Stimulated activated CD8-positive, alpha-beta memory T cell treated with anti-CD3 and anti-CD28 coated beads, Interleukin-7, amount 100 ng/mL, for 4 hours (primary cell): ENCODE results near the gene MSX2.
"Not testable (repeated sequence)": the region's sequence is repeated elsewhere in the genome, so short reads cannot be mapped to it uniquely, and the experiment has no call there.

ENCODE experiments used
- DNase-seq, 2 donors: peaks; one replicate each; pipeline ENCODE4 v3.0.0-alpha.2; 2020; ENCODE audit warnings: low read depth in 2 of 2

Gene MSX2

DNA sequence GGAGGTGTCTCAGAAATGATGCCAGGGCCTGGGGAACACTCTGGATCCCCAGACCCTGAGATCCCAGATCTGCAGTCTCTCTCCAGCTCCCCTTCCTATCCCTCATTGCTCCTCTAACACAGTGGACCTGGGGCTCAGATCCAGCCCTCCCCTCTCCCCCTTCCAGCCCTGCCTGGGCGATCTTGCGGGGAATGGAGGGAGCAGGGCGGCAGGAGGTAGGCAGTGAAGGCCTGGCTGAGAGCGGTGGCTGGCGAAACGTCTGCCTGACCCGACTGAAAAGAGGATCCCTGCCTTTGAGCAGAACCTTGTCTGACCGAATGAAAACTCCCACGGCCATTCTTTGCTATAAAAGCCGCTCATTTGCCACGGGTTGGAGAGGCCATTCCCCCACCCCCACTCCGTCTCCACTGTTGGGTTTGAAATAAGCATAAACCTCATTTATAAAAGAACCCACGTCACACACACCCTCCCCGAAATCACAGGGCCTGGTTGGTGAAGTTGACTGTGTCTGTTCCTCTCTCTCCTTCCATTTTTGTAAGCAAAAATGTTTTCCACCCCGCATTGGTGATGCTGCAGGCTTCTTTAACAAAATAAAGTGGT lies 8.8 kb downstream of the MSX2 start:
- no peak for DNase-seq

DNA sequence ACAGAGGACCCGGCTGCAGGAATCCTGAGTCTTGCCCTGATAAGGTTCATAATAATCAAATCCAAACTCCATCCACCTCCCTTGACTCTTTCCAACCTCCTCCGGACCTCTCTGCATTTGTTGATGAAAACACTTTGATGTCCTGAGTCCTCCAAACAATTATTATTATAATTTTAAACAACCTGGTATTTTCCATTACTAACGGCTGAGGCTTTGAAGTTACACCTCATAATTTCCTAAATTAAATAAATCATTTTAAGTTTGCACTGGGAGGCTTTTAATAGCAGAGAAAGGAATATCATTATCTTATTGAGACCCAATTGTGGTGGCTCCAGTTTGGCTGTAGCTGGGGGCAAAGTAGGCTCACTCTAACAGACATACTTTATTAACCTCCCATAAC lies 9.5 kb downstream of the MSX2 start:
- no peak for DNase-seq

DNA sequence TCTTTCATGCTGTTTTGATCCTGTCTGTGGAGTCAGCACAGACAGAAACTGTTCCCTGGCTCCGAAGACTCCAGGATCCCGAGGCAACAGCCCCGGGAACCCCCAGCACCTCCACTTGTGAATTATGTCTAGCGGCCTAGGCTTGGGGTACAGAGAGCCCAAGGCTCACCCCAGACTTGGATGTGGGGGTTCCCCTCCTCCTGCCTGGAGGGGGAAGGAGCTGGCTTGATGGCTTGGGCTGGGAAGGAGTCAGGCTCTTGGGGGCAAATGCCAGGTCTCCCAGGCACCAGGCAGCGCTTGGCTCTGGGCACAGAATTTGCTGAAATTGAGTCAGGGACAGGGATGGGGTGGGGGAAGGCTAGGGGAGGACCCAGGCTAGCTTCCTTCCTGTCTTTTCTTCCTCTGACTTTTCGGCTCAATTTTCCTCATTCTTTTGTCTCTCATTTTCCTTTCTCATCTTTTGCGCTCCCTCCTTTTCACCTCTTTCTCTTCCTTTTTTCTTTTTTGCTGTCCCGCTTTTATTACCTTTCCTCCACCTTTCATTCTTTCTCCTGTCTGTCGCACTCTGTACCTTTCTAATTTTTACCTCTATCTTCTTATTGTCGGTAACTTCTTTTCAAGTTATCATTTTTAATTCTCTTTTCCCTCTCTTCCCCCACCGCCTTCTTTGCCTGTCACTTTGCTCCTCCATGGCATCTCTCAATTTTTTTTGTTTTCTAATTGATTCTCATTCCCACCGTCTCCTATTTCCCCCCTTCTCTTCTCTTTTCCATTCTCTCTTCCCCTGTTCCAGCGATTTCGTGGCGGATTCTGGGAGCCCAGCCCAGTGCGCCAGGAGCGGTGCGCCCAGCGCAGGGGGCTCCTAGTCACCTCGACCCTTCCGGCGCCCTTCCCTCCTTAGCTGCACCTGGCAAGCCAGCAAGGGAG lies 10.5 kb downstream of the MSX2 start:
- no peak for DNase-seq

DNA sequence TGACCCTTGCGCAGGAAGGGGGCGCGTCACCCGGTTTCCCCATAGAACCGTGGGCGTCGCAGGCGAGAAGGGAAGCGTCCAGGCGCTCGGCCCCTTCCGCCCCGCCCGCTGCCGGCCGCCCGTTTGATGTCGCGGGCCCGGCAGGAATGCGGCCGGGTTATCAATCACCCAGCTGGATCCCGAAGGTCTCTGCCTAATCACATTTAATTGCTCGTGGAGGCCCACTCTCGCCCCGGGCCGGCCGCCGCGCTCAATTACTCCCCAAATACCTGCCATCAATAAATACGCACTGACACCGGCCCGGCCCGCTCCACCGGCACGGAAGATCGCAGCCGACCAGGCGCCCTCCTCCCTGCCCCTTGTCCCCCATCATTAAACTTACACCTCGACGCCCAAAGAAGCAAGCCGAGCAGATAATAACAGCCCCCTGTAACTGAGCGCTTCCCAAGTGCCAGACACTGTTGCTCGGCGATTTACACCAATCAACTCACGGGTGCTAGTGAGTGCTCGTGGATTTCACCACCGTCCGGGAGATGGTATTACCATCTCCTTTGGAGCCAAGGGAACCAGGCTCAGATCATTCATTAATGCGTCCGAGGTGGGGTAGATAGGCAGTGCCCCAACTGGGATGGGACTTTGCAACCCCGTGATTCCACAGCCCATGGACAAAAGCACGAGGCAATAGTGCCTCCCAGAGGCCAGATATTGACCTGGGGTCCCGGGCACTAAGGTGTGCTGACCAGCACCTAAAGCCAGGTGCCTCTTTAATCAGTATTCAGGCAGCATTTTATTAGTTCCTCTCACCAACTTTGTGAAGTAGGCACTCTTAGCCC lies 11.3 kb downstream of the MSX2 start:
- DNase-seq, result no peak

DNA sequence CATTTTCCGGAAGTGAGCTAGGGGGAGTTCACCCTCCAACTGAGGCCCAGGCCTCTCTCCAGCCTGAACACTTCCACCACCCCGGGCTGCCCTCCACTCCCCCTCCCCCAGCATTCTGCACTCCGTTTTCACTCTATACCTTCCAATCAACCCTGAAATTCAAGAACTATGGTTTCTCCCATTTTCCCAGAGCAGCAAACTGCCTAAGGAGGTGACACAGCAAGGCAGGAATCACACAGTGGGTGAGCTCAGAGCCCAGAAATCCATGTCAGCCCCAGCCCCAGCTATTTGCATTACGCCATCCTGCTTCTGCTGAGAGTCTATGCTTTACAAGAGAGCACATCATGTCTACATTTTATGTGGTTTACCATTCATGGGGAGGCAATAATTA lies 11.9 kb downstream of the MSX2 start:
- no peak for DNase-seq

DNA sequence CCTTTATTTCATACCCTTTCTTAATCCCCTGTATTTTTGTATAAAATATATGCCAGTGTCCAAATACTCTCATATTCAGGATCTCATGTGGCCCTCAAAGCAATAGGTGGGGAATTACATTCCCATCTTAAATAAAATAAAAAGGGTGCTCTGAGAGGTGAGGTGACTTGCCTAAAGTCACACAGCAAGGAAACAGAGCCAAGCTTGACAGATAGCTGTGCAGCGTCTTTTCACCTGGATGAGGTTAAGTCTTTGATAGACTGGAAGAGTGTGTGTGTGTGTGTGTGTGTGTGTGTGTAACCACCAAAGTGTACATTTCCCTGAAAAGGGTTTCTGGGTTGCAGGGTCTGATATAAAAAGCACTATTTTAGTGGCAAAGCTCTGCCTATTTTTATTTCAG lies 12.4 kb downstream of the MSX2 start:
- no peak for DNase-seq

DNA sequence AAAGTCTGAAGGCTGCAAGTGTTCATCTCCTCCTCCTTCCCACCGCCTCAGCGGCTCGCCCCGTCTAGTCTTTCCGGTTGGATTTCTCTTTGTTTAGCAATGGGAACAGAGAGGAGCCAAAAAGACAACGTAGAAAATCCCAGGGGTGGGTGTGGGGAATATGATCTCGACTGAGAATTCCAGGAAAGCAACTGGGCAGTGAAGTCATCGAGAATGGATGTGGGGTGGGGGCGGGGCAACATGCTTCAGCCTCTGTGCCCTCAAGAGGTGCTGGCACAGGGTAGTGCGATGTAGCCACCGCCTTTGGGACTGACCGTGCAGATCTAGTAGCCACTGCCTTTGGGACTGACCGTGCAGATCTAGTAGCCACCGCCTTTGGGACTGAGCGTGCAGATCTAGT lies 12.9 kb downstream of the MSX2 start:
- DNase-seq, result no peak

DNA sequence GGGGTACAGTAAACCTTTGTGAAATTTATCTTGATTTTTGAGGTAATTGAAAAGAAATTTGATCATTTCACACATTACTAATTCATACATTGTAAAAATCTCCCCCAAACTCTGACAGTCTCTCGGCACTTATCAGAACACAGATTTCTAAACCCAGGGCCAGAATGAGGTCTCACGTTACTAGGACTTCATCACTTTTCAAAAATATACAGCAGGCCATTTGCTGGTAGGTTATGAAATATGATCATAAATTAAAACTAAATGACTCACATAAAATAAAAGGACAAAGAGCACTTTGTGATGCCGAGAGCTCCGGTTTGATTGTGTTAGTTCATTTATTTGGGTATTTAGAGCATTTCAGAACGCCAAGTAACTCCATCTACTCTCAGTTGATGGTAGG lies 17.0 kb downstream of the MSX2 start:
- DNase-seq, result no peak

DNA sequence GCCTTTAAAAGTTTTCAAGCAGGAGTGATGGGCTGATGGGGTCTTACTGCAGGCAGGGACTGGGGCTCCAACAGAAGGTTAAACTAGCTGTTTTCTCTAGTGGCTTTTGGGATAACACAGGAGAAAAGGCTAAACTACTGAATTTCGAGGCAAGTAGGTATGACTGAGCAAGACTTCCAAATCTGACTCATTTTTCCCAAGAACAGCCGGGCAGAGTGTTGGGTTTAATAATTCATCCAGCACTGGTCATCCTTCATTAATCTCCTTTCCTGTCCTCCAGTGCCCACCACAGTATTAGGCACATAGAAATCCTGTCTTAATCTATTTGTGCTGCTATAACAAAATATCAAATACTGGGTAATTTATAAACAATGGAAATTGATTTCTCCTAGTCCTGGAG lies 20.5 kb downstream of the MSX2 start:
- DNase-seq, result no peak

DNA sequence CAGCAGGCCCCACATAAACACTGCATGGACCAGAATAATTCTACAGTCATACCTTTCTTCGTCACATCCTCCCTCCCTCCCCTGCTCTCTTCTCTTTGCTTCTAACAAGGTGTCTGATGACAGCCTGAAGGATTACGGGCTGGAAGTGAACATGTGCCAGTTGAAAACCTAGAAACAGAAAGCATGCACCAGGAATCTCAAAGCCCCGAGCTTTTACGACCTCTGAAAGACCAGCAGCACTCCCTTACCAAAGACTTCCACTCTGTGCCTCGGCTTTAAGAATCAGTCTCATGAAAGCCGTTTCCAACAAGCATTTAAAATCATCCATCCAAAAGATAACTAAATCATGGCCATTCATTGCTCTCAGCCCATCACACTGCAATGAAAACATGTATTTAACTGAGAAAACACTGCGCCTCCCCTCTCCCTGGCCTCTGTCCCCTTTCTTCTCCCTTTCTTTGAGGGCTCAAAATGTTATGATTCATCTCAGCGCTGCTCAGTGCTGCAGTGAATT lies 21.3 kb downstream of the MSX2 start:
- no peak for DNase-seq

DNA sequence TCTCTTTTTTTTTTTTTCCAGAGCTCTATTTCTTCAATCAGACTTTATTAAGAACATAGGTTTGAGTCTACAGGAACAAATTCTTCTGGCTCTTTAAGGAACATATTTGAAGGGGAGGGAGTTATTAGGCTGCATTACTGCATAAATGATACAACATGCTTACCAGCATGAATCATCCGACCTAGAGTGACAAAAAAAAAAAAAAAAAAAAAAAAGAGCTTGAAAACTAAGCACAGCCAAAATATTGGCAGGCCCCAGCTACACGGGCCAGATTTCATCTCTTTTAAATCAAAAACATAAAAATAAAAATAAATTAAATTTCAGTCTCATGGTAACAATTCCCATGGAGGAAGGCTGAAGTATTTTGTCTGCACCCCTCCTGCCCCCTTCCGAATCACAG lies 26.3 kb downstream of the MSX2 start:
- no peak for DNase-seq

DNA sequence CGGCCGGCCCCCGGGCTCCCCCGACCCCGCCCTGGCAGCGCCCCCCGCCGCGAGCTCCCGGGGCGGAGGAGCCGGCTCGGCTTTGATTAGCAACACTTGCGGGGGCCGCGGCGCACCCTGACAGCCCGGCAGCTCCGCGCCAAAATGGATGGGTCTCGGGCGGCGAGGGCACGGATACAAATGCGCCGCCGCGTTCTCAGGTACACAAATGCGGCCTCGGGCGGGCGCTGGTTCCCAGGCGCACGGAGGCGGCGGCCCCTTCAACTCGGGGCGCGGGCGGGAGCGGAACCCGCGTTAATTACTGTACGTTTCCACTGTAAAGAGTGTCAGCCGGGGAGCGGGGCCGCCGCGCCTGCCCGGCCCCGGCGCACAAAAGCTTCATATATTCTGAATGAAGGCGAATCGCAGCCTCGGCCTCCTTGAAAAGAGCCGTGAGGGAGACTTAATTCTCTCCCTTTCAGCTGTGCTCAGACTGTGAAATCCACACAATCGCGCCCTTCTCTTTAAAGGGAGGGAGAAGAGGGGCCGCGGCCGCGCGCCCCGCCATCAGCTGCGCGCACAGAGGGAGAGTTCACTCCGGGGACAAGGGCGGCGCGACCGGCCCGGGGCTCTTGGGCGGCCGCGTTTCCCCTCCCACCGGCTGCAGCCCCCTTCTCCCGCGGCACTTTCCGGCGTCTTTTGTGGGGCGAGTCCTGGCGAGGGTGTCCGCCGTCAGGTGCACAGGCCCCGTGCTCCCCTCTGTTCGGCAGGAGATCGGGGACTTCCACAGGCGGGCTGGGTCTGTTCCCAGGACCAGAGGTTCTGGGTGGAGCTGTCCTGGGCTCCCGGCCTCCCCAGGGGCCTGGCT lies 27.0 kb downstream of the MSX2 start:
- DNase-seq, result no peak

DNA sequence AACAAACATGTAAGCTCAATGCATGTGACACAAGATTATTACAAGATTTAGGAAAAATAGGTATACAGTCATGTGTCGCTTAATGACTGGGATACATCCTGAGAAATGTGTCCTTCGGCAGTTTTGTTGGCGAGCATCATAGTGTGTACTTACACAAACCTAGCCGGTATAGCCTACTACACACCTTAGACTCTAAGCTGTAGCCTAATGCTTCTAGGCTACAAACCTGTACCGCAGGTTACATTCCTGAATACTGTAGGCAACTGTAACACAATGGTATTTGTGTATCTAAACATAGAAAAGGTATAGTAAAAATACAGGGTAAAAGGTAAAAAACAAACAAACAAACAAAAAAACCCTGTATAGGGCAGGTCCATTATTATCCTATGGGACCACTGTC lies 27.7 kb downstream of the MSX2 start:
- DNase-seq, result no peak

DNA sequence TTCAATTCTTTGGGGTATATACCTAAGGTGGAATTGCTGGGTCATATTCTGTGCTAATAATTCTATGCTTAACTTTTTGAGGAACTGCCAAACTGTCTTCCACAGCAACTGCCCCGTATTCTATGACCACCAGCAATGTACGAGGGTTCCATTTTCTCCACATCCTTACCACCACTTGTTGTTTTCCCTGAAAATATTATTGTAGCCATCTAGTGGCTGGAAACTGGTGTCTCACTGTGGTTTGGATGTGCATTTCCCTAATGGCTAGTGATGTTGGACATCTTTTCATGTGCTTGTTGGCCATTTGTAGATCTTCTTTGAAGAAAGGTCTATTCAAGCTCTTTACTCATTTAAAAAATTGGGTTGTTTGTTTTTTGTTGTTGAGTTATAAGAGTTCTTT lies 30.7 kb downstream of the MSX2 start:
- no peak for DNase-seq

DNA sequence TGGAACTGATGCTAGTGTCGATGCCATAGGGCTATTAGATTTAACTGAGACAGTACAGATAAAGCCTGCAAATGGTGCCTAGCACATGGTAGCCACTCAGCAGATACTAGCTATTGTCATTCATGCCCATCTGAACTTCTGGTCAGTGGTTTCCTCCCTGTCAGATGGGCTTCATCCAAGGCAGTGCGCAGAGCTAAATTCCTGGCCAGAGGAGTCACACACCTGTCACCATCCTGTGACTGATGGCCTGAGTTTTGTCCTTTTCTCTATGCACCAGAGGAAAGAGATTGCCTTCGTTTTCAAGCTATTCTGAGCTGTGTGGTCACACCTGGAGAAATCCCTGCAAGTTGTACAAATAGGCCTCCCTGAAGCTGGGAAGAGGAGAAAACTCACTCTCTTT lies 34.7 kb downstream of the MSX2 start:
- no peak for DNase-seq

DNA sequence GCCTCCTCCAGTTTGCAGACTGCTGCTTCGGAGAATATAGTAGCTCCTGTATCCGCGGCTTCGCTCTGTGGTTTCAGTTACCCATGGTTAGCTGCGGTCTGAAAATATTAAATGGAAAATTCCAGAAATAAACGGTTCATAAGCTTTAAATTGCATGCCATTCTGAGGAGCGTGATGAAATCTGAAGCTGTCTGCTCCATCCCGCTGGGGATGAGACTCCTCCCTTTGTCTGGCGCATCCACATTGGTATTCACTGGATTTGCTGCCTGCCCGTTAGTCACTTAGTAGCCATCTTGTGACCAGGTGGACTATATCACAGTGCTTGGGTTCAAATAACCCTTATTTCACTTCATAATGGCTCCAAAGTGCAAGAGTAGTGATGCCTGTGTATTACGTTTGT lies 36.3 kb downstream of the MSX2 start:
- no peak for DNase-seq

DNA sequence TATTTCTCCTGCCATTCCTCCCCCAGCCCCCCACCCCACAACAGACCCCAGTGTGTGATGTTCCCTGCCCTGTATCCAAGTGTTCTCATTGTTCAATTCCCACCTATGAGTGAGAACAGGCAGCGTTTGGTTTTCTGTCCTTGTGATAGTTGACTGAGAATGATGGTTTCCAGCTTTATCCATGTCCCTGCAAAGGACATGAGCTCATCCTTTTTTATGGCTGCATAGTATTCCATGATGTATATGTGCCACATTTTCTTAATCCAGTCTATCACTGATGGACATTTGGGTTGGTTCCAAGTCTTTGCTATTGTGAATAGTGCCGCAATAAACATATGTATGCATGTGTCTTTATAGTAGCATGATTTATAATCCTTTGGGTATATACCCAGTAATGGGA lies 37.0 kb downstream of the MSX2 start:
- not testable (repeated sequence) for DNase-seq

DNA sequence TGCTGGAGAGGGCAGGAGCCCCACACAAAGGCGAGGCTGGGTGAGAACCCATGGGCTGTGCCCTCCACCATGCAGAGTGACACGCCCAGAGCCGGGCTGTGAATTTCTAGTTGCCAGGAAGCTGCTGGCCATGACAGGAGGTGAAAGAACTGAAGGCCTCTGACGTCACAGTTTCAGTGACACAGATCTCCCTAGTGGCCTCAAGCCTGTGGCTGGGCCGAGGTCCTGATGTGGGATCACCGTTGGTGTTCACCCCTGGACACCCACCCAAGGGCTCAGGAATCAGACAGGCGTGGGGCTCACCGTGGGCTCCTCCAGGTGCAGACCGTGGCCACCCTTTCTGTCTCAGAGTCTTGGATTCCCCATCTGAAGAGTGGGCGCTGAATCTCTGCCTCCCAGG lies 39.9 kb downstream of the MSX2 start:
- DNase-seq, result no peak

DNA sequence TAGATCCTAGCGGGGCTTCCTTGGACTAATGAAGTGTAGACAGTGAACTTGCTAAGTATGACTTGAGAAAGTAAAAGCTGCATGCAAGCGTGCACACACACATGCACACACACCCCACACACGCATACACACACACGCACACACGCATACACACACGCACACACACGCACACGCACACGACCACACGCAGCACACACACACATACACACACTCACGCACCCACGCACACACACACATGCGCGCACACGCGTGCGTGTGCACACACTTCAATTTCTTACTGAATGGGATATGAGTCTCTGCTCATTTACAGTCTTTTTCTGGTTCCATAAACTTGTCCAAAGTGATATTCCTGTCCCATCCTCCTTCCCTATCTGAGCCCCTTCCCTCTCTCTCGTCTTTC lies 41.2 kb downstream of the MSX2 start:
- DNase-seq, result no peak

DNA sequence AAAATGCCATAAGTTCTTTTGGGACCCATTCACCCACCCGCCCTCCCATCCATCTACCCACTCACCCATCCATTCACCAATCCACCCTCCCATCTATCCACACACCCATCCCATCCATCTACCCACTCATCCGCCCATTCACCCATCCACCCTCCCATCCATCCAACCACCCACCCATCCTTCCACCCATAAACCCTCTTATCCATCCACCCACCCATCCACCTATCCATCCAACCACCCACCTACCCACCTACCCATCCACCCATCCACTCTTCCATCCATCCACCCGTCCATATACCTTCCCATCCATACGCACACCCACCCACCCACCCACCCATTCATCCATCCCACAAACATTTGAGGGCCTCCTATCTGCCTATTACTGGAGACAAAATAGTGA lies 43.3 kb downstream of the MSX2 start:
- DNase-seq, result no peak

DNA sequence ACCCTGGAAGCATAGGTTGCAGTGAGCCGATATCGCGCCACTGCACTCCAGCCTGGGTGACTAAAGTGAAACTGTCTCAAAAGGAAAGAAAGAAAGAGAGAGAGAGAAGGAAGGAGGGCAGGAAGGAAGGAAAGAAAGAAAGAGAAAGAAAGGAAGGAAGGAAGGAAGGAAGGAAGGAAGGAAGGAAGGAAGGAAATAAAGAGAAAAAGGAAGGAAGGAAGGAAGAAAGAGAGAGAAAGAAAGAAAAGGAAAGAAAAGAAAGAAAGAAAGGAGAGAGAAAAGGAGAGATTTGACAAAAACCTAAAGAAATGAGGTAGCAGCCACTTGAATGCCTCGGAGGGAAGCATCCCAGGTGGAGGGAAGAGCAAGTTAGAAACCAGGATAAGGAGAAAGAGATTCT lies 44.6 kb downstream of the MSX2 start:
- no peak for DNase-seq

DNA sequence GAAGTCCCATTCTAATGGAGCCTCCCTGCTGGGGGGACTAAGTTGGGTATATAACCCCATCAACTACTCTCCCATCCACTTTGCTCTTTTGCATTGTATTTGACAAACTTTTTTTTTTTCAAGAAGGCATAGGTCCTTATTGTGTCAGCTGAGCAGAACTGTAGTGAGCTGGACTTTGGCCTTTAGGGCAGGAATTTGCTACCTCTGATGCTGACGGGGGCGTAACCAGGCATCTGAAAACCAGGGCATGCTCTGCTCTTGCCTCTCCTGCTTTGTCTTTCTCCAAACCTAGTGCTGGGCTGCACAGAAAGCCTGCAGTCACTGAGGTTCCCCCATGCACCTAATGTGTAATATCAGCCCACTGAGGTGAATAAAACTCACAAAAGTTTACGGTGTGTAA lies 49.0 kb downstream of the MSX2 start:
- no peak for DNase-seq
